HCT116 (cell line): ENCODE data around the gene NUF2.

Experiments
- CEBPB ChIP-seq: IDR thresholded peaks from 2 replicates; pipeline ENCODE4 v1.6.1; 2012; ENCODE audit warnings: low read depth
- ELF1 ChIP-seq: IDR thresholded peaks from 2 replicates; pipeline ENCODE4 v1.6.1; 2012; ENCODE audit warnings: low read depth, borderline replicate concordance
- EZH2 ChIP-seq: fragments of 200-600 bp; sonication (generic); IDR thresholded peaks from 2 replicates; pipeline ENCODE4 v1.6.1; 2017; ENCODE audit warnings: antibody characterized with exemption, mixed run types
- FOSL1 ChIP-seq: IDR thresholded peaks from 2 replicates; pipeline ENCODE4 v1.6.1; 2012; ENCODE audit warnings: low read depth
- JUND ChIP-seq: IDR thresholded peaks from 2 replicates; pipeline ENCODE4 v1.6.1; 2012
- POLR2A ChIP-seq: IDR thresholded peaks from 2 replicates; pipeline ENCODE4 v1.7.0; 2011; ENCODE audit warnings: borderline replicate concordance; ENCODE audit not compliant: insufficient read depth, insufficient read length; ENCODE audit errors: extremely low read depth
- POLR2AphosphoS5 ChIP-seq: IDR thresholded peaks from 2 replicates; pipeline ENCODE4 v1.6.1; 2011; ENCODE audit warnings: mild to moderate bottlenecking, low read depth, low read length, moderate library complexity
- RAD21 ChIP-seq: IDR thresholded peaks from 2 replicates; pipeline ENCODE4 v1.6.1; 2012; ENCODE audit warnings: low read depth, mild to moderate bottlenecking
- SIN3A ChIP-seq: IDR thresholded peaks from 2 replicates; pipeline ENCODE4 v1.6.1; 2012; ENCODE audit warnings: low read depth
- SP1 ChIP-seq: IDR thresholded peaks from 2 replicates; pipeline ENCODE4 v1.6.1; 2012; ENCODE audit warnings: low read depth
- ZFX ChIP-seq: fragments of 450-650 bp; IDR thresholded peaks from 2 replicates; pipeline ENCODE4 v1.6.1; 2017
- TF ChIP-seq, protein P1 (sequence below), 3 experiments: fragments of 200-600 bp in 1 of 3; sonication (generic) in 1 of 3; IDR thresholded peaks in 2 of 3; conservative IDR thresholded peaks in 1 of 3; 2 replicates each; pipeline ENCODE4 v1.5.1; 2012 to 2017; ENCODE audit warnings: low read depth in 2 of 3, low read length in 2 of 3, antibody characterized with exemption in 1 of 3, borderline replicate concordance in 1 of 3, control low read depth in 1 of 3, mild to moderate bottlenecking in 1 of 3, mixed read lengths in 1 of 3, mixed run types in 1 of 3, moderate library complexity in 1 of 3; ENCODE audit not compliant: insufficient read depth in 1 of 3
- TF ChIP-seq, protein P2 (sequence below): IDR thresholded peaks from 2 replicates; pipeline ENCODE4 v1.6.1; 2012

DNA sequence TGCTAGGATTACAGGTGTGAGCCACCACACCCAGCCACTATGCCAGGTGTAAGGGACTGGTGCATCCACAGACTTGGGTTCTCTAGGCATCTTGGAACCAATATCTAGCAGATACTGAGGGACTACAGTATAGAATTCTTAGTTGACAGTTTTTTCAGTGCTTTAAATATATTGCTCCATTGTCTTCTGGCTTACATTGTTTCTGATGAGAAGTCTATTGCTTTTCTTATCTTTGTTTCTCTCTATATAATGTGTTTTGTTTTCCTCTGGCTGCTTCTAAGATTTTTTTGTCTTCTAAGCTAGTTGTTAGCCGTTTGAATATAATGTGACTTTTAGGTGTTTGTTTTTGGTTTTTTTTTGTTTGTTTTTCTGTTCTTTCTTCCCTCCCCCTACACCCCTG, 13.5 kb downstream of the NUF2 start:
- TF ChIP-seq, protein P1, sequence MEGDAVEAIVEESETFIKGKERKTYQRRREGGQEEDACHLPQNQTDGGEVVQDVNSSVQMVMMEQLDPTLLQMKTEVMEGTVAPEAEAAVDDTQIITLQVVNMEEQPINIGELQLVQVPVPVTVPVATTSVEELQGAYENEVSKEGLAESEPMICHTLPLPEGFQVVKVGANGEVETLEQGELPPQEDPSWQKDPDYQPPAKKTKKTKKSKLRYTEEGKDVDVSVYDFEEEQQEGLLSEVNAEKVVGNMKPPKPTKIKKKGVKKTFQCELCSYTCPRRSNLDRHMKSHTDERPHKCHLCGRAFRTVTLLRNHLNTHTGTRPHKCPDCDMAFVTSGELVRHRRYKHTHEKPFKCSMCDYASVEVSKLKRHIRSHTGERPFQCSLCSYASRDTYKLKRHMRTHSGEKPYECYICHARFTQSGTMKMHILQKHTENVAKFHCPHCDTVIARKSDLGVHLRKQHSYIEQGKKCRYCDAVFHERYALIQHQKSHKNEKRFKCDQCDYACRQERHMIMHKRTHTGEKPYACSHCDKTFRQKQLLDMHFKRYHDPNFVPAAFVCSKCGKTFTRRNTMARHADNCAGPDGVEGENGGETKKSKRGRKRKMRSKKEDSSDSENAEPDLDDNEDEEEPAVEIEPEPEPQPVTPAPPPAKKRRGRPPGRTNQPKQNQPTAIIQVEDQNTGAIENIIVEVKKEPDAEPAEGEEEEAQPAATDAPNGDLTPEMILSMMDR (IDR thresholded peaks at IDR 0.05 in 2 of 3, conservative IDR thresholded peaks at IDR 0.05 in 1 of 3; ENCODE audit: borderline replicate concordance in 1 of 3, insufficient read depth in 1 of 3, low read depth in 2 of 3, low read length in 2 of 3), result no peak
- TF ChIP-seq POLR2AphosphoS5 (no peak), JUND (no peak), POLR2A (no peak), ELF1 (no peak), RAD21 (no peak), SP1 (no peak), CEBPB (no peak), ZFX (no peak), SIN3A (no peak), FOSL1 (no peak), EZH2 (no peak)
- TF ChIP-seq, protein P2, sequence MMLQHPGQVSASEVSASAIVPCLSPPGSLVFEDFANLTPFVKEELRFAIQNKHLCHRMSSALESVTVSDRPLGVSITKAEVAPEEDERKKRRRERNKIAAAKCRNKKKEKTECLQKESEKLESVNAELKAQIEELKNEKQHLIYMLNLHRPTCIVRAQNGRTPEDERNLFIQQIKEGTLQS, result no peak
